ENCODE results near the gene PGA3.

DNA sequence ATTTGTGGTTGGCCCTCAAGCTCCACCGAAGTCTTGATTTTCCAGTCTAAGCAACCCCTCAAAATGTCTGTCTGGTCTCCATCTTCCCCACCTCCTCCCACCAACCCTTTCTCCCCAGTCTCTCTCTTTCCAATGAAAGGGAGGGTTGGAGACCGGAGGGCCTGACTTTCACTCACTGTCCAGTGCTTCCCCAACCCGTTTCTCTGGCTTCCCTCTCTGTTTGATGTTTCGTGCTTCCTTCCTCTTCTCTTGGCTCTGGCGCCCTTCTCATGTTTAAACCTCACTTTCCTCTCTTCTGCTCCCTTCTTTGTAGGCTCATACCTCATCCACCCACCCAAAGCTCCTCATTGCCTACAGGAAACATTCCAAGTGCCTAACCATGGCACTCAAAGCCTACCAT lies 31.0 kb upstream of the PGA3 start:
- TF ChIP-seq, protein P1, sequence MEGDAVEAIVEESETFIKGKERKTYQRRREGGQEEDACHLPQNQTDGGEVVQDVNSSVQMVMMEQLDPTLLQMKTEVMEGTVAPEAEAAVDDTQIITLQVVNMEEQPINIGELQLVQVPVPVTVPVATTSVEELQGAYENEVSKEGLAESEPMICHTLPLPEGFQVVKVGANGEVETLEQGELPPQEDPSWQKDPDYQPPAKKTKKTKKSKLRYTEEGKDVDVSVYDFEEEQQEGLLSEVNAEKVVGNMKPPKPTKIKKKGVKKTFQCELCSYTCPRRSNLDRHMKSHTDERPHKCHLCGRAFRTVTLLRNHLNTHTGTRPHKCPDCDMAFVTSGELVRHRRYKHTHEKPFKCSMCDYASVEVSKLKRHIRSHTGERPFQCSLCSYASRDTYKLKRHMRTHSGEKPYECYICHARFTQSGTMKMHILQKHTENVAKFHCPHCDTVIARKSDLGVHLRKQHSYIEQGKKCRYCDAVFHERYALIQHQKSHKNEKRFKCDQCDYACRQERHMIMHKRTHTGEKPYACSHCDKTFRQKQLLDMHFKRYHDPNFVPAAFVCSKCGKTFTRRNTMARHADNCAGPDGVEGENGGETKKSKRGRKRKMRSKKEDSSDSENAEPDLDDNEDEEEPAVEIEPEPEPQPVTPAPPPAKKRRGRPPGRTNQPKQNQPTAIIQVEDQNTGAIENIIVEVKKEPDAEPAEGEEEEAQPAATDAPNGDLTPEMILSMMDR (tag by site-specific recombination; IDR thresholded peaks at IDR 0.05), result no peak
- TF ChIP-seq ZNF404 (tag by site-specific recombination; IDR thresholded peaks at IDR 0.05) (no peak), ZNF223 (tag by site-specific recombination; IDR thresholded peaks at IDR 0.05) (no peak), ZNF274 (IDR thresholded peaks at IDR 0.05; ENCODE audit: low read length) (no peak), ZNF274 (tag by site-specific recombination; IDR thresholded peaks at IDR 0.05; ENCODE audit: borderline replicate concordance) (no peak), OSR2 (tag by site-specific recombination; IDR thresholded peaks at IDR 0.05) (no peak)
- TF ChIP-seq, protein P2, sequence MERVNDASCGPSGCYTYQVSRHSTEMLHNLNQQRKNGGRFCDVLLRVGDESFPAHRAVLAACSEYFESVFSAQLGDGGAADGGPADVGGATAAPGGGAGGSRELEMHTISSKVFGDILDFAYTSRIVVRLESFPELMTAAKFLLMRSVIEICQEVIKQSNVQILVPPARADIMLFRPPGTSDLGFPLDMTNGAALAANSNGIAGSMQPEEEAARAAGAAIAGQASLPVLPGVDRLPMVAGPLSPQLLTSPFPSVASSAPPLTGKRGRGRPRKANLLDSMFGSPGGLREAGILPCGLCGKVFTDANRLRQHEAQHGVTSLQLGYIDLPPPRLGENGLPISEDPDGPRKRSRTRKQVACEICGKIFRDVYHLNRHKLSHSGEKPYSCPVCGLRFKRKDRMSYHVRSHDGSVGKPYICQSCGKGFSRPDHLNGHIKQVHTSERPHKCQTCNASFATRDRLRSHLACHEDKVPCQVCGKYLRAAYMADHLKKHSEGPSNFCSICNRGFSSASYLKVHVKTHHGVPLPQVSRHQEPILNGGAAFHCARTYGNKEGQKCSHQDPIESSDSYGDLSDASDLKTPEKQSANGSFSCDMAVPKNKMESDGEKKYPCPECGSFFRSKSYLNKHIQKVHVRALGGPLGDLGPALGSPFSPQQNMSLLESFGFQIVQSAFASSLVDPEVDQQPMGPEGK (tag by site-specific recombination; IDR thresholded peaks at IDR 0.05), result no peak
- TF ChIP-seq, protein P3, sequence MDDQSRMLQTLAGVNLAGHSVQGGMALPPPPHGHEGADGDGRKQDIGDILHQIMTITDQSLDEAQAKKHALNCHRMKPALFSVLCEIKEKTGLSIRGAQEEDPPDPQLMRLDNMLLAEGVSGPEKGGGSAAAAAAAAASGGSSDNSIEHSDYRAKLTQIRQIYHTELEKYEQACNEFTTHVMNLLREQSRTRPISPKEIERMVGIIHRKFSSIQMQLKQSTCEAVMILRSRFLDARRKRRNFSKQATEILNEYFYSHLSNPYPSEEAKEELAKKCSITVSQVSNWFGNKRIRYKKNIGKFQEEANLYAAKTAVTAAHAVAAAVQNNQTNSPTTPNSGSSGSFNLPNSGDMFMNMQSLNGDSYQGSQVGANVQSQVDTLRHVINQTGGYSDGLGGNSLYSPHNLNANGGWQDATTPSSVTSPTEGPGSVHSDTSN (CRISPR knock-in tag; IDR thresholded peaks at IDR 0.05), result no peak
